ENCODE measurements around the gene OPTN. TPM values are rescaled to one million over a fixed set of nuclear protein-coding genes. Genes with fewer than 3 reads are reported as not detected.

Gene OPTN
- total and polyA plus RNA-seq, 10 of the 15 experiments (the other 5 are each of a cell fraction or from before 2014, with no cell fraction given) = 15.2 to 42.4 (median 25.5) TPM

GRCh38 chr10:13099144-13099665 is 758 bp upstream of the OPTN start (continued):
- no peak for TF ChIP-seq ZNF687 (IDR thresholded peaks at IDR 0.05)
- TF ChIP-seq FOS (IDR thresholded peaks at IDR 0.05; ENCODE audit: borderline replicate concordance, extremely low read depth, insufficient read length) = no peak
- no peak for TF ChIP-seq IRF5 (IDR thresholded peaks at IDR 0.05; ENCODE audit: borderline replicate concordance)
- TF ChIP-seq SMC3 (IDR thresholded peaks at IDR 0.05; ENCODE audit: borderline replicate concordance, low read length) = peak; percentile 28; the same call in 1 of the 2 replicates
- TF ChIP-seq, protein P1, sequence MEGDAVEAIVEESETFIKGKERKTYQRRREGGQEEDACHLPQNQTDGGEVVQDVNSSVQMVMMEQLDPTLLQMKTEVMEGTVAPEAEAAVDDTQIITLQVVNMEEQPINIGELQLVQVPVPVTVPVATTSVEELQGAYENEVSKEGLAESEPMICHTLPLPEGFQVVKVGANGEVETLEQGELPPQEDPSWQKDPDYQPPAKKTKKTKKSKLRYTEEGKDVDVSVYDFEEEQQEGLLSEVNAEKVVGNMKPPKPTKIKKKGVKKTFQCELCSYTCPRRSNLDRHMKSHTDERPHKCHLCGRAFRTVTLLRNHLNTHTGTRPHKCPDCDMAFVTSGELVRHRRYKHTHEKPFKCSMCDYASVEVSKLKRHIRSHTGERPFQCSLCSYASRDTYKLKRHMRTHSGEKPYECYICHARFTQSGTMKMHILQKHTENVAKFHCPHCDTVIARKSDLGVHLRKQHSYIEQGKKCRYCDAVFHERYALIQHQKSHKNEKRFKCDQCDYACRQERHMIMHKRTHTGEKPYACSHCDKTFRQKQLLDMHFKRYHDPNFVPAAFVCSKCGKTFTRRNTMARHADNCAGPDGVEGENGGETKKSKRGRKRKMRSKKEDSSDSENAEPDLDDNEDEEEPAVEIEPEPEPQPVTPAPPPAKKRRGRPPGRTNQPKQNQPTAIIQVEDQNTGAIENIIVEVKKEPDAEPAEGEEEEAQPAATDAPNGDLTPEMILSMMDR (IDR thresholded peaks at IDR 0.05 in 2 of 3, conservative IDR thresholded peaks at IDR 0.05 in 1 of 3; ENCODE audit: control insufficient read depth in 2 of 3, extremely low read depth in 1 of 3, insufficient read depth in 1 of 3, low read depth in 3 of 3, low read length in 3 of 3) = peak; percentile 51 to 59 (median 57)
- TF ChIP-seq BCLAF1 (IDR thresholded peaks at IDR 0.05) = no peak
- TF ChIP-seq CREB1 (IDR thresholded peaks at IDR 0.05; ENCODE audit: low read depth) = no peak
- no peak for TF ChIP-seq SMAD1 (IDR thresholded peaks at IDR 0.05; ENCODE audit: low read depth, partially characterized antibody)
- TF ChIP-seq IRF4 (IDR thresholded peaks at IDR 0.05; ENCODE audit: low read depth, low read length) = no peak
- no peak for TF ChIP-seq SKIL (IDR thresholded peaks at IDR 0.05; ENCODE audit: low read depth, poor library complexity, severe bottlenecking)
